Measurements from ENCODE around the gene CDHR4.
"Not testable (repeated sequence)": the region's sequence is repeated elsewhere in the genome, so short reads cannot be mapped to it uniquely, and the experiment has no call there.

Gene CDHR4

DNA sequence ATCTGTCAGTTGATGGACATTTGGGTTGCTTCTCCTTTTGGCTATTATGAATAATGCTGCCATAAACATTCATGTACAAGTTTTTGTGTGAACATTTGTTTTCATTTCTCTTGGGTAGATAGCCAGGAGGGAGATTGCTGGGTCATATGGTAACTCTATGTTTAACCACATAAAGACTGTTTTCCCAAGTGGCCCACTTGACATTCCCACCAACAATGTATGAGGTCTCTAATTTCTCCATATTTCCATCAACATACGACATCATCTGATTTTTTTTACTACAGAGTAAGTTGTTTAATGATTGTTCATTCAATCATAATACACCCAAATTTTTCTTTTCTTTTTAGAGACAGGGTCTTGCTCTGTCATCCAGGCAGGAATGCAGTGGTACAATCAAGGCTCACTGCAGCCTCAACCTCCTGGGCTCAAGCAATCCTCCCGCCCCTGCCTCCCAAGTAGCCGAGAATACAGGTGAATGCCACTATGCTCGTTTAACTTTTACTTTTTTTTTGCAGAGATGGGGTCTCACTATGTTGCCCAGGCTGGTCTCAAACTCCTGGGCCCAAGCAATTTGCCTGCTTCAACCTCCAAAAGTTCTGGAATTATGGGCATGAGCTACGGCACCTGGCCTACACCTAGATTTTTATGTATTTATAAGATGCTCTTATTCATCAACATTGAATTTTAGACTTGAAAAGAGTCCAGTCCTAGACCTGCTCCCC, 20.2 kb downstream of the CDHR4 start:
- no peak for DNase-seq

DNA sequence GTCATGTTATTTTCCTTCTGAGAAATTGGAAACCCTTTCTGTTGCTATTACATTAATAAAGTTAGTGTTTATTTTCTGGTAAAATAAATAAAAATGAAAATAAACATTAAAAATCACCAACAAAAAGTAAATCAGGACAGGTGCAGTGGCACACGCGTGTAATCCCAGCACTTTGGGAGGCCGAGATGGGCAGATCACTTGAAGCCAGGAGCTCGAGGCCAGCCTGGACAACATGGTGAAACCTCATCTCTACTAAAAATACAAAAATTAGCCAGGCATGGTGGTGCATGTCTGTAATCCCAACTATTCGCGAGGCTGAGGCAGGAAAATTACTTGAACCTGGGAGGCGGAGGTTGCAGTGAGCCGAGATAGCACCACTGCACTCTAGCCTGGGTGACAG, 23.6 kb downstream of the CDHR4 start:
- not testable (repeated sequence) for DNase-seq

DNA sequence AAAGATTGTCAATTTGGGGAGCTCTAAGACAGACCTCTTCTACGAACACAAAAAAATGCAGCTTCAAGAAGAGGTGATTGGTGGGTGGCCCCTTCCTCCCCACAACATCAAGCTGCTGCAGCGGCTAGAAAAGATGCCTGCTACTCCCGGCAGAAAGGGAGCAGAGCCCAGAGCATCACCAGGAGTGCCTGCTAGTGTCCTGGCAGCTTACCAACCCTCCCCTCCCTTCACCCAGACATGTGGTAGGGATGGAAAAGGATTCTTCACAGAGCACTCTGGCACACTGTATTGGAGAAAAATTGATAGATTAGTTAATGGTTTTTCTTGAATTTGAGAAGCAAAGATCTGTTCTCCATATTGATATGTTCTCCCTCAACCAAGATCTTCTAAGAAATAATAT, 24.1 kb downstream of the CDHR4 start:
- no peak for DNase-seq

DNA sequence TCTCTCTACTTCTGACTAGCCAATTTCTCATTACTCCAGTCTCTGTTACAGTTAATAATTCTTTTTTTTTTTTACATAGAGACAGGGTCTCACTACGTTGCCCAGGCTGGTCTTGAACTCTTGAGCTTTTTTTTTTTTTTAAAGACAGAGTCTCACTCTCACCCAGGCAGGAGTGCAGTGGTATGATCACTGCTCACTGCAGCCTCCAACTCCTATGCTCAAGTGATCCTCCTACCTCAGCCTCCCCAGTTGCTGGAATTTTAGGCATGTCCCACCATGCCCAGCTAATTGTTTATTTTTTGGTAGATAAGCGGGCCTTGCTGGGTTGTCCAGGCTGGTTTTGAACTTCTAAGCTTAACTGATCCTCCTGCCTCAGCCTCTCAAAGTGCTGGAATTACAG, 27.0 kb downstream of the CDHR4 start:
- no peak for DNase-seq

DNA sequence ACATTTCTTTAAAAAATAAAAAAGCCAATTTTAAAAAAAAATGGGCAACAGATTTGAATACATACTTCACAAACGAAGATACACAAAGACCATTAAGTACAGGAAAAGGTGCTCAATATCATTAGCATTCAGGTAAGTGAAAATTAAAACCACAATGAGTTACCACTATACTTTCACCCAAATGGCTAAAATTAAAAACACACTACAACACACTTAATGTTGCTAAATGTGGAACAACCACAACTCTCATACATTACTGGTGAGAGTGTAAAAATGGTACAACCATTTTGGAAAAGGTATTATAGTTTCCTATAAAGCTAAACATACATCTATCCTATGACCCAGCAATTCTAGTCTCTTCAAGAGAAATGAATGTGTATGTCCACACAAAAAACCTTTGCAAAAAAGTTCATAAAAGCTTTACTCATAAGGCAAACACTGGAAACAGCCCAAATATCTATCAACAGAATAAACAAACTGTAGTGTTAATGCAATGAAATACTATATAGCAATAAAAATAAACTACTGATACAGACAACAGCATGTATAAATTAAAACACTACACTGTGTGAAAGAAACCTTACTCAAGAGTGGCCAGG, 28.2 kb downstream of the CDHR4 start:
- no peak for DNase-seq

DNA sequence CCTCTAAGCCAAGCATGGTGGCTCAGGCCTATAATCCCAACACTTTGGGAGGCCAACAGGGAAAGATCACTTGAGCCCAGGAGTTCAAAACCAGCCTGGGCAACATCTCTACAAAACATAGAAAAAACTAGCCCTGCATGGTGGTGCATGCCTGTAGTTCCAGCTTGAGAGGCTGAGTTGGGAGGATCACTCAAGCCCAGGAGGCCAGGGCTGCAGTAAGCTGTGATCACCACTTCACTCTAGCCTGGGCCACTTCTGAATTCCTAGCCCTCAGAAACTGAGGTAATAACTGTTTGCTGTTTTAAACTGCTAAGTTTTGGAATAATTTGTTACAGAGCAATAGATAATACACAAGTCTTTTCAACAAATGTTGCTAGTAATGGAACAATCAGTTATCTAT, 29.7 kb downstream of the CDHR4 start:
- no peak for DNase-seq

DNA sequence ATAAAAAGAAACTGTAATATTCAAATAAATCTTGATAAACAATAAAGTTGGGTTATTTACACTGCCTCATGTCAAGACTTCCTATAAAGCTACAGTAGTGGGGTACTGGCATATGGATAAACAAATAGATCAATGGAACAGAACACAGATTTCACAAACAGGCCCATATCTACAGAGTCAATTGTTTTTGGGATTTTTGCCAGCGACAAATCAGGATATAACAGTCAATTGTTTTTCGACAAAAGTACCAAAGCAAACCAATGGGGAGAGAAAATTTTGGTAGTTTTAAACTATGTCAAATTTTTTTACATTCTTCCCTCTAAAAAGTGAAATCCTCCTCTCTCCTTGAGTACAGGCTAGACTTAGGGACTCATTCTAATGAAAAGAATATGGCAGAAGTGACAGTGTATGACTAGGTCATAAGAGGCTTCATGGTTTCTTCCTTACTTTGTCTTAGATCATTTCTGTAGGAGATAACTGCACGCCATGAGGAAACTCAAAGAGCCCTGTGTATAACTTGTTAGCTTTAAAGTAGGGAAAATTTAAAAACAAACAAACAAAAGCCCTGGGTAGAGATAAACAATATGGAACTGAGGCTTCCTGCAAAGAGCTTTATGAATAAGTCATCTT, 30.3 kb downstream of the CDHR4 start:
- DNase-seq = no peak

DNA sequence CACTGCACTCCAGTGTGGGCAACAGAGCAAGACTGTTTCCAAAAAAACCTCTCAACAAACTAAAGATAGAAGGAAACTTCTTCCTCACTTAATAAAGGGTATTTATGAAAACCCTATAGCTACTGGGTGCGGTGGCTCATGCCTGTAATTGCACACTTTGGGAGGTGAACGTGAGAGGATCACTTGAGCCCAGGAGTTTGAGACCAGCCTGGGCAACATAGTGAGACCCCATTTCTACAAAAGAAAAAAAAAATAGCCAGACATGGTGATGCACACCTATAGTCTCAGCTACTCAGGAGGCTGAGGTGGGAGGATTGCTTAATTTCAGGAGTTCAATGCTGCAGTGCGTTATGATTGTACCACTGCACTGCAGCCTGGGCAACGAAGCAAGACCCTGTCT, 35.7 kb downstream of the CDHR4 start:
- DNase-seq = no peak

DNA sequence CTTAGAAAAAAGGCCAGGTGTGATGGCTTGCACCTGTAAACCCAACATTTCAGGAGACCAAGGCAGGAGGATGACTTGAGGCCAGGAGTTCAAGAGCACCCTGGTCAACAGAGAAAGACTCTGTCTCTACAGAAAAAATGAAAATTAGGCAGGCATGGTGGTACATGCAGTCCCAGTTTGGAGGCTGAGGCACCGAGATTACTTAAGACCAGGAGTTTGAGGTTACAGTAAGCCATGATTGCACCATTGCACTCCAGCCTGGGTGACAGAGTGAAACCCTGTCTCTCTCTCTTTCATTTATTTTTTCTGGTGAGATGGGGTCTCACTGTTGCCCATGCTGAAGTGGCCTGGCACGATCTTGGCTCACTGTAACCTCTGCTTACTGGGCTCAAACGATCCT, 38.0 kb downstream of the CDHR4 start:
- DNase-seq = no peak

DNA sequence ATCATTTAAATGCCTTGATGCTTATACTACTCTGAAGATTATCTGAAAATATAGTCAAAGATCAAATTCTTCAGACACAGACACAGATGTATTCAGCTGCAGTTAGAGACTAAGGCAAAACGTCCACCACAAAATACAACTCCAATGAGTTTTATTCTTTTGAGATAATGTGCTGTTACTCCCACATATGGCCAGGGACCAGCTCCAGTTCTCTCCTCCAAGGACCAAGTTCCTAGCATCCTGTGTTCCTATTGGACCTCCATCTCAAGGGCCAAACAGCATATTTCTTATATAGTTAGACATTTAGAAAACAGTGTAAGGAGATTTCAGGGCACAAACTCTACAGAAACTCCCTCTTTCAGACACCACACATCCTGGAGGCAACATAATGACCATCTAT, 40.4 kb downstream of the CDHR4 start:
- DNase-seq = no peak

DNA sequence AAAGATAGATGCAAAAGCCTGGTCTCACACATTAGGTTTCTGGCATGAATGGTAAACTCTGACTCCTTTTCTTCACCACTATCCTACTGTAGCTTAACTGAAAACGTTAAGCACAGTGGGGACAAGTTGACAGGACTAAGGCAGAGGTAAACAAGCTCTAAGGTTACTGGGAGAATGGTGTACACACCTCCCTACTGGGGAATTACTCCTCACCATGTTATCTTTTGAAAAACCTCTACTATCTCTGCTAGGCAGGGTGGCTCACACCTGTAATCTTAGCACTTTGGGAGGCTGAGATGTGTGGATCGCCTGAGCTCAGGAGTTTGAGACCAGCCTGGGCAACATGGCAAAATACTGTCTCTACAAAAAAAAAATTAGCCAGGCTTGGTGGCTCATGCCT, 42.5 kb downstream of the CDHR4 start:
- no peak for DNase-seq

DNA sequence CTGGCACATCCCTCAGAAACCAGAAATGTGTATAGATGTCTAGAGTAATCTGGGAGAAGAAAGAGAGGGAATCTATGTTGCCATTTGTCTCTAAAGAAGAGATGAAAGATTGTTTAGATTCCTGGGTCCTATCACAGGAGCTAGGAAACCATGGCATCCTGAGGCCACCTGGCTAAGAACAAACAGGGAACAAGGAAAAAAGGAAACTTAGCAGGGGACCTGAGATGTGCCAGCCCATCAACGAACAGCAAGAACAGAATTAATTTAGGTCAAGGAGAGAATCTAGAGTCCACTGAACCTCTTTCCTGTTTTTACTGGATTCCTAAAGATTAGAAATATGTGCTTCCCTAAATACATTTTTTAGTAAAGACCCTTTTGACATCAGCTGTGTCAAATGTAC, 43.6 kb downstream of the CDHR4 start:
- no peak for DNase-seq

DNA sequence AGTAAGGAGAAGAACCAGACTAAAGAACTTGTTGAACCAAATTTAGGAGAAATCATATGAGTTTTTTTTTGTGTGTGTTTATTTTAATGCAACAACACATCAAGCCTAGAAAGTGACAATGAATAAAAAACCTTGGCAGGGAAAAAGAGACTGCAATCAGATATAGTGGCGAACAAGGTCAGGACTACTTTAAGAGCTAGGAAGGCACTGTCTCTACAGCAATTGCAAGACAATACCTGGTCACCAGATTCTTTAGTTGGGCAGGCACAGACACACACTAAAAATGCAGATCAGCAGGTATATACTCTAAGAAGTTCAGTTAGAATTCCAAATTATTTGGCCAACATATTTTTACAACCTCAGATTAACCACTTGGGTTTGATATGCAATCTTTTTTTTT, 45.1 kb downstream of the CDHR4 start:
- no peak for DNase-seq

DNA sequence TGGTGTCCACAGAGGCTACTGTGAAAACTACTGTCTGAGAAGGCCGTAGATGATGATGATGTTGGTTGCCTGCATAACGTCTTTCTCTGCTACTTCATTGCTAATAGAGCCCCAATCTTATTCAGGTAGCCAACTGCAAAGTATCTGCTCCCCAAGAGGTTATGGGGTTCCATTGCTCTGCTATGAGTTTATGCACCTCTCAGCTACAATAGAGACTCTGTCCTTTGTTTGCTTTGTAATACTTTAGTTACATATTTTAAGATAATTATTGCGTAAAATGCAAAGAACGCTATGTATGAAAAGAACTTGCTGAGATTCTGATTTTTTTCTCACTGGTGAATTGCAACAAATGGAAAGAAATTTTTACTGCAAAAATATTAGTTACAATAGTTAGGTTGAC, 48.2 kb downstream of the CDHR4 start:
- no peak for DNase-seq

DNA sequence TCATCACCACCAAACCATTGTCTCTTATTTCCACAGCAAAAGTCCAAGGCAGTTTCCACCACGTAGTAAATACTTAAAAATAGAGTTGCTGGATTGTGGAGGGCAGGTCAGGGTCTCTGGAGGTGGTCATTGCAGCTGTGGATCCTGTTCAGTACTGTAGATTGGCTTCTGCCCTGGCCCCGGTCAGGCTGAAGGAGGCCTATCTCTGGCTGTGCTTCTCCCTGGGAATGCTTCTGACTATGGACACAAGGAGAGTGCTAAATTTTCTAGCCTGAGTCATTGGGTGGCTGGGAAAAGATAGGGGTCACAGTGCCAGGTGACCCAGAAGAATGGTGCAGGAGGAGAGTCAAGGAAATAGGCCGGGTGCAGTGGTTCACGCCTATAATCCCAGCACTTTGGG, 49.6 kb downstream of the CDHR4 start:
- no peak for DNase-seq

DNA sequence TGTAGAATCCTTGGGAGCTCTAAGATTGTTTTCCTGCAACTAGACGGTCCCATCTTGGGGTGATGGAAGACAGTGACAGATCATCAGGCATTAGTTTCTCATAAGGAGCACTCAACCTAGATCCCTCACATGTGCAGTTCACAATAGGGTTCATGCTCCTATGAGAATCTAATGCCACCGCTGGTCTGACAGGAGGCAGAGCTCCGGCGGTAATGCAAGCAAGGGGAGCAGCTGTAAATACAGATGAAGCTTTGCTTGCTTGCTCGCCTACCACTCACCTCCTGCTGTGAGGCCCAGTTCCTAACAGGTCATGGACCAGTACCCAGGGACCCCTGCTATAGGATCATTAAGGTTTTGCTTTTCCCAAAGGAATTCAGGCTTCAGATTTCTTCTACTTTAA, 50.8 kb downstream of the CDHR4 start:
- DNase-seq = not testable (repeated sequence)

DNA sequence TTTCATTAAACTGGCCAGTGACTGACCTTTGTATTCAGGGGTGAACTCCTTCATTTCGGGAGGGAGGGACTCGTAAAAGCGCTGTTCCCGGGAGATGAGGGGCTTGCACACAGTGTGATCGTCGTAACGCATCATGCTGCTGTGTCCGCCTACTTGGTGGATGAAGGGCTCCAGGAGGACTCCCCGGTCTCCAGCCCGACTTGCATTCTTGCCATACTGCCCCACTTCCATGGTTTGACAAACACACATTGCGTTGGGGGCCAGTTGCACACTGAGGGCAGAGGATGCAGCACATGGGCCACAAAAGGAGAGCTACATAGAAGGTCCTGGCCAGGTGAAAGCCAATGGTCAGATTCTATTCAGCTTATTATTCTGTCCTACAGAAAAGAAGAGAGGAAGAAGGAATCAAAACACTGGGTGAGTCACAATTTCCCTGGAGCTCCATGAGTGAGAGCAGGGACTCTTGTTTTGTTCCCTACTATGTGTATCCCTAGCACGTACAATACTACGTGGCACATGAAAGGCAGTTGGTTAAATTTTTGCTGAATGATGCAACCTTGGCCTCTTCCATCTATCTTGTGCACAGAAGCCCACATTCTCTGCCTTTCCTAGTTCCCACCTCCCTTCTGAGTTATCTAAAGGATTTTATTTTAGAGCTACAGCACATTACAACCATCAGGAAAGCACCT, 51.7 kb downstream of the CDHR4 start:
- no peak for DNase-seq

DNA sequence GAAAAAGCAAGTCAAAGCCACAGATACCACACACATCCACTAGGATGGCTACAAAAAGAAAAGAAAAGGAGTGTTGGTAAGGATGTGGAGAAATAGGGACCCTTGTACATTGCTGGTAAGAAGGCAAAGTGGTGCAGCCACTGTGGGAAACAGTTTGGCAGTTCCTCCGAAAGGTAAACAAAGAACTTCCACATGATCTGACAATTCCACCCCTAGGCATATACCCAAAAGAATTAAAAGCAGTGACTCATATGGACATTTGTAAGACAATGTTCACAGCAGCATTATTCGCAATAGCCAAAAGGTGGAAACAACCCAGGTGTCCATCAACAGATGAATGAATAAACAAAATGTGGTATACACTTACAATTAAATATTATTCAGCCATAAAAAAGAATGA, 53.7 kb downstream of the CDHR4 start:
- DNase-seq = no peak

Measured in activated naive CD4-positive, alpha-beta T cell treated with anti-CD3 and anti-CD28 coated beads, Interleukin-2, amount 50 U/mL, for 16 hours (primary cell).